ENCODE results near the gene ZDHHC6. TPM values are rescaled to one million over a fixed set of nuclear protein-coding genes. Genes with fewer than 3 reads are reported as not detected.
A peak's percentile ranks its signal among the peaks of the same experiment; 100 is the strongest.
"Not testable (repeated sequence)": the region's sequence is repeated elsewhere in the genome, so short reads cannot be mapped to it uniquely, and the experiment has no call there.

ZDHHC6 gene
- polyA plus RNA-seq, 3 donors from 2014 or later, result 27.4 to 39.3 (median 39.2) TPM

GRCh38 chr10:112429654-112430230 lies 17.0 kb downstream of the ZDHHC6 start:
- peak overlapping the region; percentile 16 to 88 (median 68) for H3K27ac Mint-ChIP-seq
- peaks cover 6 to 7% of the 10 kb centered on the region in 2 donors for H3K4me1 Mint-ChIP-seq
- H3K4me3 Mint-ChIP-seq, result no peak overlapping the region
- no peak for DNase-seq
- no peaks in the 10 kb centered on the region for H3K9me3 Mint-ChIP-seq
- H3K27me3 Mint-ChIP-seq (ENCODE audit: low read depth in 3 of 3), result peaks cover 0 to 1% (median 0%) of the 10 kb centered on the region in 3 donors
- peaks cover 16 to 61% (median 39%) of the 10 kb centered on the region in 3 donors for H3K36me3 Mint-ChIP-seq

GRCh38 chr10:112429147-112429546 lies 17.6 kb downstream of the ZDHHC6 start:
- H3K27ac Mint-ChIP-seq, result peak overlapping the region; percentile 16 to 88 (median 68)
- peaks cover 0 to 1% (median 0%) of the 10 kb centered on the region in 3 donors for H3K27me3 Mint-ChIP-seq (ENCODE audit: low read depth in 3 of 3)
- no peaks in the 10 kb centered on the region for H3K9me3 Mint-ChIP-seq
- H3K4me1 Mint-ChIP-seq, result peaks cover 6 to 7% of the 10 kb centered on the region in 2 donors
- no peak overlapping the region for H3K4me3 Mint-ChIP-seq
- H3K36me3 Mint-ChIP-seq, result peaks cover 16 to 62% (median 42%) of the 10 kb centered on the region in 3 donors
- DNase-seq, result no peak

- no peak for DNase-seq
- no peak overlapping the region for H3K4me3 Mint-ChIP-seq
- peaks cover 0 to 2% (median 1%) of the 10 kb centered on the region in 3 donors for H3K27me3 Mint-ChIP-seq (ENCODE audit: low read depth in 3 of 3)
- peak overlapping the region in 2 of 6 donors; percentile 69 to 80 for H3K27ac Mint-ChIP-seq
- peaks cover 15 to 57% (median 38%) of the 10 kb centered on the region in 3 donors for H3K36me3 Mint-ChIP-seq
- H3K9me3 Mint-ChIP-seq, result no peaks in the 10 kb centered on the region
- H3K4me1 Mint-ChIP-seq, result peaks cover 6 to 7% of the 10 kb centered on the region in 2 donors
Observed at GRCh38 chr10:112426111-112426510, 20.6 kb downstream of the ZDHHC6 start.

GRCh38 chr10:112424651-112425050 lies 22.1 kb downstream of the ZDHHC6 start:
- H3K36me3 Mint-ChIP-seq, result peaks cover 21 to 55% (median 34%) of the 10 kb centered on the region in 3 donors
- no peak for DNase-seq
- H3K4me1 Mint-ChIP-seq, result peaks cover 6 to 7% of the 10 kb centered on the region in 2 donors
- H3K27me3 Mint-ChIP-seq (ENCODE audit: low read depth in 3 of 3), result peaks cover 0 to 2% (median 1%) of the 10 kb centered on the region in 3 donors
- H3K9me3 Mint-ChIP-seq, result no peaks in the 10 kb centered on the region
- no peak overlapping the region for H3K4me3 Mint-ChIP-seq
- peak overlapping the region in 3 of 6 donors; percentile 13 to 51 (median 35) for H3K27ac Mint-ChIP-seq

- H3K9me3 Mint-ChIP-seq, result no peaks in the 10 kb centered on the region
Observed at GRCh38 chr10:112421731-112422130, 25.0 kb downstream of the ZDHHC6 start.

GRCh38 chr10:112412696-112413095 lies 34.0 kb downstream of the ZDHHC6 start:
- Mint-ChIP-seq H3K4me1 (no peaks in the 10 kb centered on the region), H3K9me3 (no peaks in the 10 kb centered on the region), H3K4me3 (no peak overlapping the region), H3K27ac (no peak overlapping the region), H3K36me3 (peaks cover 24 to 72% (median 58%) of the 10 kb centered on the region in 3 donors), H3K27me3 (ENCODE audit: low read depth in 3 of 3) (no peaks in the 10 kb centered on the region)
- no peak for DNase-seq

More at GRCh38 chr10:112421731-112422130, 25.0 kb downstream of the ZDHHC6 start:
- DNase-seq, result no peak
- H3K27ac Mint-ChIP-seq, result peak overlapping the region in 3 of 6 donors; percentile 15 to 64 (median 23)
- H3K36me3 Mint-ChIP-seq, result peaks cover 18 to 42% (median 27%) of the 10 kb centered on the region in 3 donors
- H3K4me3 Mint-ChIP-seq, result no peak overlapping the region
- H3K4me1 Mint-ChIP-seq, result no peaks in the 10 kb centered on the region
- peaks cover 0 to 2% (median 1%) of the 10 kb centered on the region in 3 donors for H3K27me3 Mint-ChIP-seq (ENCODE audit: low read depth in 3 of 3)

- H3K9me3 Mint-ChIP-seq, result no peaks in the 10 kb centered on the region
- no peak for DNase-seq
- H3K4me1 Mint-ChIP-seq, result no peaks in the 10 kb centered on the region
- H3K27me3 Mint-ChIP-seq (ENCODE audit: low read depth in 3 of 3), result no peaks in the 10 kb centered on the region
- H3K4me3 Mint-ChIP-seq, result no peak overlapping the region
- H3K27ac Mint-ChIP-seq, result no peak overlapping the region
- peaks cover 29 to 73% (median 59%) of the 10 kb centered on the region in 3 donors for H3K36me3 Mint-ChIP-seq
Observed at GRCh38 chr10:112409755-112410154, 37.0 kb downstream of the ZDHHC6 start.

- DNase-seq, result no peak
- H3K27me3 Mint-ChIP-seq (ENCODE audit: low read depth in 3 of 3), result no peaks in the 10 kb centered on the region
- H3K27ac Mint-ChIP-seq, result no peak overlapping the region
- H3K9me3 Mint-ChIP-seq, result no peaks in the 10 kb centered on the region
- H3K36me3 Mint-ChIP-seq, result peaks cover 29 to 74% (median 59%) of the 10 kb centered on the region in 3 donors
- no peaks in the 10 kb centered on the region for H3K4me1 Mint-ChIP-seq
- H3K4me3 Mint-ChIP-seq, result no peak overlapping the region
Observed at GRCh38 chr10:112409299-112409698, 37.4 kb downstream of the ZDHHC6 start.

- DNase-seq, result no peak
- H3K4me1 Mint-ChIP-seq, result no peaks in the 10 kb centered on the region
- H3K27me3 Mint-ChIP-seq (ENCODE audit: low read depth in 3 of 3), result no peaks in the 10 kb centered on the region
- H3K36me3 Mint-ChIP-seq, result peaks cover 28 to 73% (median 60%) of the 10 kb centered on the region in 3 donors
- no peaks in the 10 kb centered on the region for H3K9me3 Mint-ChIP-seq
- H3K4me3 Mint-ChIP-seq, result no peak overlapping the region
- H3K27ac Mint-ChIP-seq, result peak overlapping the region in 1 of 6 donors; percentile 35
Observed at GRCh38 chr10:112407696-112408095, 39.0 kb downstream of the ZDHHC6 start.

- Mint-ChIP-seq H3K36me3 (peaks cover 28 to 76% (median 59%) of the 10 kb centered on the region in 3 donors), H3K27ac (peak overlapping the region in 2 of 6 donors; percentile 21 to 52)
- not testable (repeated sequence) for H3K27me3 Mint-ChIP-seq (ENCODE audit: low read depth in 3 of 3); H3K4me1 Mint-ChIP-seq; H3K9me3 Mint-ChIP-seq; H3K4me3 Mint-ChIP-seq; DNase-seq
Observed at GRCh38 chr10:112406806-112407205, 39.9 kb downstream of the ZDHHC6 start.

- Mint-ChIP-seq H3K4me3 (no peak overlapping the region), H3K9me3 (no peaks in the 10 kb centered on the region), H3K27me3 (ENCODE audit: low read depth in 3 of 3) (peaks cover 0 to 3% (median 0%) of the 10 kb centered on the region in 3 donors), H3K4me1 (no peaks in the 10 kb centered on the region), H3K36me3 (peaks cover 30 to 64% (median 46%) of the 10 kb centered on the region in 3 donors), H3K27ac (peak overlapping the region in 1 of 6 donors; percentile 39)
- DNase-seq, result no peak
Observed at GRCh38 chr10:112404617-112405016, 42.1 kb downstream of the ZDHHC6 start.

- Mint-ChIP-seq H3K27ac (no peak overlapping the region), H3K4me3 (no peak overlapping the region), H3K9me3 (no peaks in the 10 kb centered on the region), H3K27me3 (ENCODE audit: low read depth in 3 of 3) (peaks cover 0 to 3% (median 0%) of the 10 kb centered on the region in 3 donors), H3K4me1 (no peaks in the 10 kb centered on the region), H3K36me3 (peaks cover 30 to 56% (median 39%) of the 10 kb centered on the region in 3 donors)
- no peak for DNase-seq
Observed at GRCh38 chr10:112402917-112403316, 43.8 kb downstream of the ZDHHC6 start.

GRCh38 chr10:112397592-112397991 lies 49.1 kb downstream of the ZDHHC6 start:
- H3K27me3 Mint-ChIP-seq (ENCODE audit: low read depth in 3 of 3), result peaks cover 0 to 3% (median 0%) of the 10 kb centered on the region in 3 donors

GRCh38 chr10:112395809-112396530 lies 50.7 kb downstream of the ZDHHC6 start:
- H3K27ac Mint-ChIP-seq, result no peak overlapping the region
- H3K4me1 Mint-ChIP-seq, result peaks cover 10 to 17% of the 10 kb centered on the region in 2 donors
- H3K36me3 Mint-ChIP-seq, result peaks cover 6 to 13% (median 7%) of the 10 kb centered on the region in 3 donors
- no peak overlapping the region for H3K4me3 Mint-ChIP-seq
- H3K27me3 Mint-ChIP-seq (ENCODE audit: low read depth in 3 of 3), result no peaks in the 10 kb centered on the region
- DNase-seq, result no peak
- no peaks in the 10 kb centered on the region for H3K9me3 Mint-ChIP-seq

More at GRCh38 chr10:112397592-112397991, 49.1 kb downstream of the ZDHHC6 start:
- Mint-ChIP-seq H3K4me3 (no peak overlapping the region), H3K4me1 (peaks cover 0 to 11% of the 10 kb centered on the region in 2 donors), H3K9me3 (no peaks in the 10 kb centered on the region), H3K27ac (no peak overlapping the region), H3K36me3 (peaks cover 7 to 18% (median 7%) of the 10 kb centered on the region in 3 donors)
- no peak for DNase-seq
